Left lung (tissue), 10 donors: ENCODE results near the gene RASAL1. TPM values are rescaled to one million over a fixed set of nuclear protein-coding genes. Genes with fewer than 3 reads are reported as not detected.

ENCODE experiments used
- ATAC-seq: fragments of 200-7000 bp; cut with Tn5 transposase; one replicate; pipeline ENCODE4 v1.9.1; 2020; ENCODE audit warnings: moderate library complexity
- DNase-seq, 4 donors: peaks; one replicate each; pipeline ENCODE4 v3.0.0-alpha.2; 2013 to 2020
- H3K27ac ChIP-seq, 2 donors: fragments of 200-600 bp; sonication (generic) in 1 of 2; one replicate each; pipeline versions ENCODE4 v1.5.0 to v1.8.0; 2020 to 2021
- H3K27me3 ChIP-seq, 2 donors: fragments of 200-600 bp; sonication (generic) in 1 of 2; one replicate each; pipeline versions ENCODE4 v1.5.0 to v1.8.0; 2020 to 2021
- H3K36me3 ChIP-seq, 2 donors: fragments of 200-600 bp; sonication (generic) in 1 of 2; one replicate each; pipeline versions ENCODE4 v1.5.0 to v1.8.0; 2020 to 2021
- H3K4me1 ChIP-seq, 2 donors: fragments of 200-600 bp; one replicate each; pipeline ENCODE4 v1.8.0; 2021
- H3K4me3 ChIP-seq, 2 donors: fragments of 200-600 bp; sonication (generic) in 1 of 2; one replicate each; pipeline versions ENCODE4 v1.5.0 to v1.8.0; 2020 to 2021; ENCODE audit warnings: mild to moderate bottlenecking in 1 of 2
- H3K9me3 ChIP-seq, 2 donors: fragments of 200-600 bp; sonication (generic) in 1 of 2; one replicate each; pipeline versions ENCODE4 v1.5.0 to v1.8.0; 2020 to 2021
- CTCF ChIP-seq, 2 donors: fragments of 200-600 bp; sonication (generic) in 1 of 2; IDR thresholded peaks; one replicate each; pipeline versions ENCODE4 v1.5.0 to v1.8.0; 2021; ENCODE audit warnings: antibody characterized with exemption in 2 of 2
- intact Hi-C, 2 donors: fragments of 100-400 bp; cut with DNase I; formaldehyde crosslinking; loops; one replicate each; pipeline versions ENCODE4 v1.11.2 to v1.14.2; 2022
- polyA plus RNA-seq, 6 donors: library from polyadenylated mRNA; unstranded; fragments of 120-200 nt; gene quantifications; one replicate each; pipeline ENCODE4 v1.2.1, GENCODE V29; 2013; ENCODE audit not compliant: insufficient read length in 6 of 6
- total RNA-seq, 2 donors: library from RNA; stranded (reverse); fragmentation: NEBNext Ultra II Directional; extraction: Animal tissue kit (Norgen Biotek cat#: 25700); gene quantifications; one replicate each; pipeline ENCODE4 v1.2.1, GENCODE V29; 2021
- donor health status: DM: no; HTN: yes; CAD: no.
- donor health status: DM: no; HTN: no; CAD: no.

The RASAL1 gene
- total and polyA plus RNA-seq, 8 donors: 0.16 to 0.46 (median 0.24) TPM

DNA sequence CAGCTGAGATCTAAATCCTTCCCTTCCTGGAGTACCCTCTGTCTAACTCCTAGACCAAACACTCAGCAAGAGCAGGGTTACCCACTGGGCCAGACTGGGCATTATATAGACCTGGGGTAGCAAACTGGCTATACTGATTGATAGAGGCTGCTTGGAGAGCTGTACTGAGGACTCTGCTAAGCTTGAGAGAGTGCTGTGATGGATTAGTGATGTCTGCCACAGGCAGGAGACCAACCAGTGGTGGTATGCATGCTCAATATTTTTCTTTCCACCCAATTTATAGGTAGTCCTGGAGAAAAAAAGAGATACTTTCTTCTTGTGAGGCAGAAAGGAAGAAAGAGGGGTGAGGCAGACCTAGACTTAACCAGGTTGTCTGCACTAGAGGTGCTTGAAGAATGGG lies 45.7 kb downstream of the RASAL1 start:
- Histone ChIP-seq H3K4me1 (no peaks in the 10 kb centered on the region), H3K27ac (no peak overlapping the region), H3K36me3 (no peaks in the 10 kb centered on the region), H3K27me3 (peaks cover 0 to 79% of the 10 kb centered on the region in 2 donors), H3K4me3 (no peak overlapping the region), H3K9me3 (no peaks in the 10 kb centered on the region)
- DNase-seq (no peak), ATAC-seq (no peak)
- intact Hi-C loops: no loop called here
- TF ChIP-seq CTCF (IDR thresholded peaks at IDR 0.05): no peak

GRCh38 chr12:113088971-113089756 lies 46.4 kb downstream of the RASAL1 start:
- no peaks in the 10 kb centered on the region for H3K36me3 ChIP-seq
- H3K9me3 ChIP-seq: no peaks in the 10 kb centered on the region
- no peak for TF ChIP-seq CTCF (IDR thresholded peaks at IDR 0.05)
- peak in 1 of 4 donors; percentile 50 for DNase-seq
- ATAC-seq: no peak
- H3K4me3 ChIP-seq: no peak overlapping the region
- intact Hi-C loops: no loop called here
- H3K27me3 ChIP-seq: peaks cover 0 to 77% of the 10 kb centered on the region in 2 donors
- no peaks in the 10 kb centered on the region for H3K4me1 ChIP-seq
- no peak overlapping the region for H3K27ac ChIP-seq

DNA sequence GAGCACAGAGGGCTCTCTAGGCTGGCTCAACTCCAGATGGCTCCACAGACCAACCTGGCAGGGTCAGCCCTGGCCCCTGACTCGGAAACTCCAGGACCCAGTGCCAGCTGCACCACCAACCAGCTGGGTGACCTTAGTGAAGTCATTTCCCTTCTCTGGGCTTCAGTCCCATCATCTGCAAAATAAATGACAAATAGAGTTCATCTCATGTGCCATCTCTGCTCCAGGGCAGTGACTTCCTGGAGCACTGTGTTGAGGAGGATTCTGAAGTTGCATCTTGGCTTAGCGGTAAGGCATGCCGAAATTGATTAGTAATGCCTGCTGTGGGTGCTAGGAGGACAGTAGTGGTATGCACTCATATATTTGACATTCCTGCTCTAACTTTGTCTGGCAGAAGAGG lies 47.5 kb downstream of the RASAL1 start:
- intact Hi-C loops: no loop called here
- Histone ChIP-seq H3K36me3 (no peaks in the 10 kb centered on the region), H3K4me3 (no peak overlapping the region), H3K27me3 (peaks cover 0 to 66% of the 10 kb centered on the region in 2 donors), H3K9me3 (no peaks in the 10 kb centered on the region), H3K4me1 (no peaks in the 10 kb centered on the region), H3K27ac (no peak overlapping the region)
- TF ChIP-seq CTCF (IDR thresholded peaks at IDR 0.05): no peak
- ATAC-seq (no peak), DNase-seq (peak in 1 of 4 donors; percentile 27)

GRCh38 chr12:113087193-113087592 lies 48.4 kb downstream of the RASAL1 start:
- peaks cover 0 to 58% of the 10 kb centered on the region in 2 donors for H3K27me3 ChIP-seq
- no peaks in the 10 kb centered on the region for H3K4me1 ChIP-seq
- intact Hi-C loops: no loop called here
- TF ChIP-seq CTCF (IDR thresholded peaks at IDR 0.05): no peak
- peak in 1 of 4 donors; percentile 19 for DNase-seq
- H3K36me3 ChIP-seq: no peaks in the 10 kb centered on the region
- ATAC-seq: no peak
- H3K27ac ChIP-seq: no peak overlapping the region
- H3K4me3 ChIP-seq: no peak overlapping the region
- H3K9me3 ChIP-seq: no peaks in the 10 kb centered on the region

DNA sequence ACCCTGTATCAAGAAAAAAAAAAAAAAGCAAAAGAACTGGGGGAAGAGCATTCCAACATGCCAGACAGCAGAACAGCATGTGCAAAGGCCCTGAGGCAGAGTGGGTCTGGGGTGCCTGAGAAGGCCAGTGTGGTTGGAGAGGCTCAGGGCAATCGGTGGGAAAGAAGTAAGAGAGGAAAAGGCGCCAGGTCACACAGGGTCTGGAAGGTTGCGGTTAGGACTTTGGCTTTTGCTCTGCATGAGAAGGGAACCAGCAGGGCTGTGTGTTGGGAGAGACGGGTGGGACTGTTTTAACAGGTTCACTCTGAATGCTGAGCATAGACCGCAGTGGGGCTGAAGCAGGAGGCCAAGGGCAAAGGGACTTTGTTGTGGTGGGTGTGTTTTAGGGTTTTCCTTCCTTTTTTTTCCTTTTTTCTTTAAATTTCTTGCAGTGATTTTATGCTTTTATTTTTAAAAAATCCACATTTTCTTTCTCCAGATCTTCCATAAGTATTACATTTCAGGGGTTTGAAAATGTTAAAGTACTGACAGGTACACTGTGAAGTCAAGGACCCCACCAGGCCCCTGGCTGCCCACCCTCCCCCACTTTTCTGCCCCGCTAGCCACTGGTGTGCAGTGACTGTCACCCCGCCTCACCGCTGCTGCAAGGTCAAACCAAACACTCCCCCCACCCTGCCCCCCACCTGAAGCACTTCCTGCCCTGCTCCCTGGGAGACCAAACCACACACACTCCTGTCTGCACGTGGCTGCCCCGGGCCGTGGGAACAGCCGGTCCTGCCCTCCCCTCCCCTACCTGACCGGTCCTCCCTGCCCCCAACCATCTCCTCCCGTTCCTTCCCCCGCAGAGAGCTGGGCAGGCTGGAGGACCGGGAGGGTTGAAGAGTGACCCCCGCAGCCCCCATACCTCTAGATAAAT lies 49.1 kb downstream of the RASAL1 start:
- peak; percentile 62 for ATAC-seq
- no peak for TF ChIP-seq CTCF (IDR thresholded peaks at IDR 0.05)
- peak in 2 of 4 donors; percentile 13 to 74 for DNase-seq
- no peaks in the 10 kb centered on the region for H3K4me1 ChIP-seq
- no peak overlapping the region for H3K4me3 ChIP-seq
- no peaks in the 10 kb centered on the region for H3K36me3 ChIP-seq
- H3K27me3 ChIP-seq: peaks cover 0 to 58% of the 10 kb centered on the region in 2 donors
- H3K9me3 ChIP-seq: no peaks in the 10 kb centered on the region
- intact Hi-C loops: no loop called here
- H3K27ac ChIP-seq: no peak overlapping the region
